HG03571 (cell line): ENCODE results near the gene HSPG2.
"Not testable (repeated sequence)": the region's sequence is repeated elsewhere in the genome, so short reads cannot be mapped to it uniquely, and the experiment has no call there.

Experiments used
- ATAC-seq: cut with Tn5 transposase; IDR thresholded peaks from one replicate; pipeline ENCODE4 v1.9.1; 2021; ENCODE audit not compliant: unreplicated experiment

Gene HSPG2

DNA sequence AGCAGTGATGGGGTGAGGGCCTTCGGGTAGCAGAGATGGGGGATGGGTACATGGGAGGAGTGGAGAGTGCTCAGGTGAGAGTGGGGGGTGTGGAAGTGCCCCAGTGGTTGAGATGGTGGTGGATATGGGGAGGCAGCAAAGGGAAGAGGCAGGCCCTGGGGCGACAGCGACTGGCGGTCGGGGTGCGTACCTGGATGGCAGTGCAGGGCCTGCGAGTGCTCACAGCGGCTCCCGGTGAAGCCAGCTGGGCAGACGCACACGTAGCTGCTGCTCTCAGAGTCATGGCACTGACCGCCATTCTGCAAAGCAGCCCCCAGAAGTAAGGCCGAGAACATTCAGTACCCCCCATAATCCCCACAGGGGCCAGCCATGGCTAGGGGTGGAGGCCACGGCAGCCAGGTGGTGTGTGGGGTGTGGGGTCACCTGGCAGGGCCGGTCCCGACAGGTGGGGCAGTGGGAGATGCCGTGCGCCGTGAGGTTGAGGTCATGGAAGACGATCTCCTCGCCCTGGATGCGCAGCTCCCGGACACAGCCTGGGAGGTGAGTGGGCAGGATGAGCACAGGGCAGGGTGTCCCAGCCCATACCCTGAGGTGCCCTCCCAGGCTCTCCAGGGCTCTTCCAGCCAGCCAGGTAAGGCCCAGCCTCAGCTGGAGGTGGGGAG lies 106.2 kb downstream of the HSPG2 start:
- ATAC-seq: no peak

DNA sequence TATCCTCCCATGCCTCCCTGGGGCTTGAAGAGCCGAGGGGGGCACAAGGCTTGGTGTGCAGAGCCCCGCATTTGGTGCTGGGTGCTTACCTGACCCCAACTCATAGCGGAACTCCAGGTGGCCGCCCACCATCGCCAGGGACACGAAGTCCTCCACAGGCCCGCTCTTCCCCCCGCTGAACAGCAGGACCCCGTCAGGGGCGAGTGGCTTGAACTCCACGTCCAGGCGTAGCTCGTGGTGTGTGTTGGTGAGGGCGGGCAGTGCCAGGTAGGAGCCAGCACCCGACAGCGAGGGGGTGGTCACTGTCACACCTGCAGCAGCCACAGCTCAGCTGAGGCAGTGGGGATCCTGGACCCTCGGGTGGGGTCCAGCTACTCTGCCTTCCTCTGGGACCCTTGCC lies 107.8 kb downstream of the HSPG2 start:
- ATAC-seq: no peak

DNA sequence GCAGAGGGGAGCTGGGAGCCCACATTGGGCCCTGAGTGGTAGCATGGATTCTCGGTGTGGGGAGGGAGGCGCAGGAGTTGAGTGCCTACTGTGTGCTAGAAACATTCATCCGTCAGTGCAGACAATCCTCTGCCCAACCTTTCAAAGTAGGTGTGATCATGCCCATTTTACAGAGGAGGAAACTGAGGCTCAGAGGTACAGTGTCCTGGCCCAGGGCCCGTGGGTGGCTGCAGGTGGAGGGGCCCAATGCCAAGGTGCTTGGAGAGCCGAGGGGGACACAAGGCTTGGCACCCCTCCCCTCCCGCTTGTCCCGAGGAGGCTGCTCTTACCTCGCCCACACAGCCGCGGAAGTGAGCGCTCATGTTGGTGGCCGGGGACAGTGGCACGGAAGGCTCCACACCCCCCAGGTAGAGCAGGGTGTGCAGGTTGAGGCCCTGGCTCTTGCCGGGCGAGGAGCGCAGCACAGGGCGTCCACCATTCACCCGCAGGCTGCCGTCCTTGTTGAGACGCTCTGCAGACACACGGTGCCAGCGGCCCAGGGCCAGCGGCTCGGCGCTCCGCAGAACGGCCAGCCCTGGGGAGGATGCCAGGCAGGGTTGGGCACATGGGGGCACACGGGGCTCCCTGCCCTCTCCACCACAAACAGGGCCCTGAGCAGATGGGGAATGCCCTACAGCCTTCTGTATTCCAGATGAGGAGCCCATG lies 108.5 kb downstream of the HSPG2 start:
- ATAC-seq: no peak

DNA sequence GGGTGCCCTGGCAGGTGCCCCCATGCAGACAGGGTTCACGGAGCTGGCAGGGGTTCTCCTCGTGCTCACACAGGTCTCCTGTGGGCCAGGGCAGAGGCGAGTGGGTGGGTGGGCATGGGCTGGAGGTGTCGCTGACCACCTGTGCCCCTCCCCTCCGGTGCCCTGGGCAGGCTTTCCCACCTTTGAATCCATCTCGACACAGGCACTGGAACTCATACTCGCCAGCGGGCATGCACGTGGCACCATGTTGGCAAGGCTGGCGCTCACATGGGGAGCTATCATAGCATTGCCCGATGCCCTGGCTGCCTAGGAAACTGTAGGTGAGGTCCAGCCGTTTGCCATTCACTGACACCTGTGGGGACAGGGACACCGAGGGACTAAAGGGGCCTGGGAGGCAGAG lies 109.0 kb downstream of the HSPG2 start:
- ATAC-seq: no peak

DNA sequence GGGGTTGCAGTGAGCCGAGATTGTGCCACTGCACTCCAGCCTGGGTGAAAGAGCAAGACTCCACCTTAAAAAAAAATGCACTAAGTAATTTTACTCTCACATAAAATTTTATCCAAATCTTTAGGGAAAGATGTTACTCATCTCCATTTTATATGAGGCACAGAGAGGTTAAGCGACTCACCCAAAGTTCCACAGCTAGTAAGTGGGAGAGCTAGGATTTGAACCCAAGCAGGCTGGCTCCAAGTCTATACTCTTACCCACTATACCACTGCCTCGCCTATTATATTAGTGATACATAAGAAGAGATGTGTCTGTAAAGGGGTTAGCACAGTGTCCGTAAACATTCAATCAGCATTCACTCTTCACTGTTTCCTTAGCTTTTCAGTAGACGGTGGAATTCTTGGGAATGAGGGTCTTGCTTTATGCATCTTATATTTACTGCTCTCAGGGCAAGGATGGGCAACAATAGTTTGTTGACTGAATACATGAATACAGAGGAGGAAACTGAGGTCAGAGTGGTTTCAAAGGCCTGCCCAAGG lies 109.9 kb downstream of the HSPG2 start:
- ATAC-seq: no peak

DNA sequence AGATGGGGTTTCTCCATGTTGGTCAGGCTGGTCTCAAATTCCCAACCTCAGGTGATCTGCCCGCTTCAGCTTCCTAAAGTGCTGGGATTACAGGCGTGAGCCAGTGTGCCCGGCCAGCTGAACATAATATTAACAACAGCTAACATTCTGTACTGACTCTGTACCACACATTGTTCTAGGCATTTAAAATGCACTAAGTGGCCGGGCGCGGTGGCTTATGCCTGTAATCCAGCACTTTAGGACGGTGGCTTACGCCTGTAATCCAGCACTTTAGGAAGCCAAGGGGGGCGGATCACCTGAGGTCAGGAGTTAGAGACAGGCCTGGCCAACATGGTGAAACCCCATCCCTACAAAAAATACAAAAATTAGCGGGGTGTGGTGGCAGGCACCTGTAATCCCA lies 110.4 kb downstream of the HSPG2 start:
- ATAC-seq: not testable (repeated sequence)

DNA sequence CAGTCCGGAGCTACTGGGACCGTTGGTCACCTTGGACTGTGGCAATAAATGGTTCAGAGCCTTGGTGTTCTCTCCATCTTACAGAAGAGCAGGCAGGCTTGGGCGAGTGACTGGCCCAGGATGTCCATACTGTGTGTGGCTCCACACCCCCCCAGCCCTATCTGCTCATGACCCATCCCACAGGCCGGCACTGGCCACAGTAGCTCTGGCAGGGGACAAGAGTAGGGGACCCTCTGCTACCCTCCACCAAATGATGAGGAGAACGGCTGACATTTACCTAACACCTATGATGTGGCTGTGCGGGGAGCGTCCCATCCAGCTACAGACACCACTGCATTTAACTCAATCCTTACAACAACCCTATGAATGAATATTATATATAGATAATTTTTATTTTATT lies 111.7 kb downstream of the HSPG2 start:
- no peak for ATAC-seq

DNA sequence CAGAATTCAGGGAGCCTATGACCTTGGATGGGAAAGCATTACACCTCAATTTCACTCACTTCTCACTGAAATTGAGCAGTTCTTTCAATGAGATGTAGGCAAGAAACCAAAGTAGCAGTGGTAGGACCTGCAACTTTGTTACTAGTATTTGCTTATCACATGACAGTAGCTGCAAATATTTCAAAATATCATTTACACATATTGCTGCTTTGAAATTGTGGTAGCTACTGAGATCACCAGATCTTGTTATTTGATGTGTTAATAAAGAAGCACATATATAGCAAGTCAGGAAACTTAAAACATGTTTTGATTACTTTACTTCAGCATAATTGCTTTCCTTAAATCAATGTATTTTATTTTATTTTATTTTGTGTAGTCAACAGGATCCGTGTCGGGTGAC lies 112.2 kb downstream of the HSPG2 start:
- no peak for ATAC-seq

DNA sequence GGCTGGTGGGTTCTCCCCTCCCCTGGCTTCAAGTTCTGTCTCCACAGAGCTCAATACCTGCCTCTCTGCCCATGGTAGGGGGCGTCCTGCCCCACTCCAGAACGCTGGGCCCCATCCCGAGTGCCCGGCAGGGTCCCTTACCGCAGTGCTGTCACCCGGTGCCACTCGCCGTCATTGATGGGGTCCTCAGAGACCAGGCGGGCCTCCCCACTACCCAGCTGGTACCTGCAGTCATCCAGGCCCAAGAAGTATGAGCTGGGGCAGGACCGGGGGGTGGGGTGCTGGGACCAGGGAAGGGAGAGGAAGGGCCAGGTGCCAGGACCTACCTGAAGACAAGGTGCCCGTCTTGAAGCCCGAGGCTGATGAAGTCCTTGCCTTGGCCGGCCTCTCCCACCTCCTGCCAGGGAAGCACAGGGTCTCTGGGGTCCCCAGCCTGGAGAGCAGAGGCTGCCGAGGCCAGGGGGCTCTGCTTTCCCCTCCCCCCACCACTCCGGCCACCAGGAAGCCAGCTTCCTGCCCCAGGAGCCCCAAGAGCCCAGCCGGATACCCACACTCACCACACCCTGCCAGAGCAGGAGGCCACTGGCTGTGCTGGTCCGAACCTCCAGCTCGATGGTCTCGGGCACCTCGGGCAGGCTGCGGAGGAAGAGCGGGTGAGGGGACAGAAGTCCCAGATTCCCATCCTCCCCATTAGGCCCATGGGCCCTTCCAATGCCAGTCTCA lies 113.0 kb downstream of the HSPG2 start:
- ATAC-seq: no peak

DNA sequence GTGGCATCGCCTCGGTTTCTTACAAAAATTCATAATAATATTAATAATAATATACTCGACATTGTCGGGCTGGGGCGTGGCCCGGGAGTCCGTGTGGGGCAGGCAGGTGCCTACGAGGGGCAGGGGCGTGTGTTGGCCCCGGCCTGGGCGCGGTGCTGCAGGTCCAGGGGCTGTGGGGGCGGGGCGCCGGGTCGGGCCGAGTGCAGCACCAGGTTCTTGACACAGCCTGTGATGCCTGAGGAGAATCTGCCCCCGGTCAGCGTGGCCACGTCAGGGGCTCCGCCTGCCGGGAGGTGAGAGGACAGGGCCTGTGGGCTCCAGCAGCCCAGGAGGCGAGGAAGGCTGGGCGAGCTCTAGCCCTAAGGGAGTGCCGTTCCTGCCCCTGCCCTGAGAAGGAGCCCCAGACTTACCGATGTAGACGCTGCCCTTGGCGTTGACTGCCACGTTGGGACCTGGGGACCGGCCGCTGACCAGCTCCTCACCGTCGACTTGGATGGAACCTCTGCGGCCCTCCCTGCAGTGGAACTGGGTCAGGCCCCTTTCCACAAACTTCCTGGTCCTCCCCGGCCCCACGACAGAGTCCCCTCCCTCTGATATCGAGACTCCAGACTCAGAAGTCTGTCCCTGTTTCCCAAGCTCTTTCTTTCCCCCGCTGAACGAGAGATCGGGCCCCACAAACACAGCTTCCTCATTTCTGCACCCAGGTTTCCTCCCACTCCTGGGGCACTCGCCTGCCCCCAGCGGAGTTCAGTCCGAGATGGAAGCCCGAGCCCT lies 113.7 kb downstream of the HSPG2 start:
- ATAC-seq: no peak

DNA sequence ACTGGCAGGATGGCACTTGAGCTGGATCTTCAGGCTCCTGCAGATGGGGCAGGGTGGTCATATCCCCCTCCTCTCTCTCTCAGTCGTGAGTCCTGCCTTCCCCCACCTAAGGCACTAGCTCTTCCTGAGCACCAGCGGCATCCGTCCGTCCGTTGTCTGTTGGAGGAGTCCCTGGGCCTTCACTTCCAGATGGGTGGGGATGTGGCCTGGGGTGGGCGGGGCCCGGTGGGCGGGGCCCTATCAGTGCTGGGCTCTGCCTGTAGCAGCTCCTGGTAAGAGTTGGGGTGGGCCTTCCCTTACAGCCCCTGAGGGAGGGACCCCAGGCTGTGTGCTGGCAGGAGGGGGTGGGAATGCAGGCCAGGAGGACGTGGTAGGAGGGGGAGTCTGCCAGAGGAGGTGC lies 114.8 kb downstream of the HSPG2 start:
- no peak for ATAC-seq

DNA sequence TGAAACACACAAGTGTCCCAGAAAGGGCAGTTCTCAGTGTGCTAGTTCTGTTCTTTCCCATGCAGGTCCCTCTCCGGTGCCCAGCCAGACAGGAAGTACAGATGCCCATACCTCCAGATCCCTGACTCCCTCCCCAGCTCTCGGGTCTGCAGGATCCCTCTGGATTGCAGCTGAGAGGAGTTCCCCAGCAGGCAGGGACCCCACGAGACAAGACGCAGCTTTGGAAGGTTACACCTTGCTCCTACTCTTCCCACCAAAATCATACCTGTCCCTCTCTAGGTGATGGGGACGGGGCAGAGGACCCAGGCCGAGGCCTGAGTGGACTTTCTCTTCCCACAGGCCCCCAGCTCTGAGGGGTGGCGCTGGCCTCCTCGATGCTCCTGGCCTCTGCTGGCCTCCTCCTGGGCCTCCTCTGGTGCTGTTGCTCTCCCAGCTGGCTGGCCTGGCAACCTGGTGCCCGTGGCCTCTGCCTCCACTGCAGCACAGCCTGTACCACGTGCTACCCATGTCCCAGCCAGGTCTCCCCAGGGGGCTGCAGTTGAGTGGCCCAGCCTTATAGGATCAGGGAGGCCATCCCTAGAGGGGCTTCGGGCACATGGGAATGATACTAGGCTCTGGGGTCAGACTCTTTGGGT lies 115.6 kb downstream of the HSPG2 start:
- no peak for ATAC-seq

DNA sequence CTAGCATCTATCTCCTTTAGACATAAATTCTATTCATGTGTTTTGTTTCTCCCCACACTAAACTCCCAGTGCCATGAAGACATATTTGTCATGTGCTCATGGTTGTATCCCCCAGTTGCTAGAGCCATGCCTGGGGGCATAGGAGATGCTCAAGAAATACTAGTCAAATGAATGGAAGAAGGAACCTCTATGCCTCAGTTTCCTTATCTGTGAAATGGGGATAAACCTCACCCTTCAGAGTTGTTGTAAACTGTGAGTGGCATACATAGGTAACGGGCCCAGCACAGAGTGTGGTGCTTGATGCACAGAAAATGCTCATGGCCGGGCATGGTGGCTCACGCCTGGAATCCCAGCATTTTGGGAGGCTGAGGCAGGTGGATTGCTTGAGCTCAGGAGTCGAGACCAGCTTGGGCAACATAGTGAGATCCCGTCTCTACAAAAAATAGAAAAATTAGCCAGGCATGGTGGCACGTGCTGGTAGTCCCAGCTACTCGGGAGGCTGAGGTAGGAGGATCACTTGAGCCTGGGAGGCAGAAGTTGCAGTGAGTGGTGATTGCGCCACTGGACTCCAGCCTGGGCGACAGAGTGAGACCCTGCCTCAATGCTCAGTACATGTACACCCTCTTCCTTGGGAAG lies 116.4 kb downstream of the HSPG2 start:
- no peak for ATAC-seq

DNA sequence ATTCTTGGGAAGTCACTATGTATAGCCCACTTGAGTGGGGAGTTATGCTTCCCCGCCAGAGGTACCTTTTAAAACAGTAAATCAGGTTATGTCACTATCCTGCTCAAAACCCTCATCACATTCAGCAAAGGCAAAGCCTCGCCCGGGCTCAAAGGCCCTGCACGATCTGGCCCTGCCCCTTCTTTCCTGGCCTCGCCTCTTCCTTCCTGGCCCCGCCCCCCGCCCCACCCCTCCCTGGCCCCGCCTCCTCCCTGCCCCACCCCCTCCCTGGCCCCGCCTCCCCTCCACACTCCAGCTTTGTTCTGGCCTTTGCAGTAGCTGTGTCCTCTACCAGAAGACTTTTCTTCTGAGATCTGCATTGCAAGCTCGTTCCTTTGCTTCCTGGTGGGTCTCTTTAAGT lies 118.5 kb downstream of the HSPG2 start:
- no peak for ATAC-seq

DNA sequence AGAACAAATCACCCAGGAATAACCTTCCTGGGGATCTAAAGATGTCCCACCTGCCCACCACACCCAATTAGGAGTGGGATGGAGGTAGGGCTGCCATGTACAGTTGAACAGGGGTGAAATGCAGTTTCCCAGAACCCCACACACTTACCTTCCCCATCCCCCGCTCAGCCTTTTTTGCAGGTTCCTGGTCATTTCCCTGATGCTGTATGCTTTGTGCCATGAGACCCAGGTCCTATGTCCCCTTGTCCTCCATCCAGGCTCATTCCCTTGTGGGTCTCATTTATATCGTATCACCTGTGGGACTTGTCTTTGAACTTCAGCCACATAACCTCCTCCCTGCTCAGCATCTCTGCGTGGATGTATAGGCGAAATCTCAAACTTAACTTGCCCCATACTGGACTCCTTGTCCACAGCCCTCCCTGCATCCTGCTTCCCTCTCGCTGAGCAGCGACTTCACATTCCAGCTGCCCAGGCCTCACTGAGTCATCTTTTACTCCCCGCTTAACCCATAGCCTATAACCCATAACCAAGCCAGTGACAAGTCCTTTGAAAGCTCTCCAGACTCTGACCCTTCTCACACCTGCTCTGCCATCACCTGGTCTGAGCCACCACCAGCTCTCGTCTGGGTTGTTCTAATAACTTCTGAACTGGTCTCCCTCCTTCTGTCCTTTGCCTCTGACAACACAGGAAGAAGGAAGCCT lies 120.4 kb downstream of the HSPG2 start:
- ATAC-seq: no peak

DNA sequence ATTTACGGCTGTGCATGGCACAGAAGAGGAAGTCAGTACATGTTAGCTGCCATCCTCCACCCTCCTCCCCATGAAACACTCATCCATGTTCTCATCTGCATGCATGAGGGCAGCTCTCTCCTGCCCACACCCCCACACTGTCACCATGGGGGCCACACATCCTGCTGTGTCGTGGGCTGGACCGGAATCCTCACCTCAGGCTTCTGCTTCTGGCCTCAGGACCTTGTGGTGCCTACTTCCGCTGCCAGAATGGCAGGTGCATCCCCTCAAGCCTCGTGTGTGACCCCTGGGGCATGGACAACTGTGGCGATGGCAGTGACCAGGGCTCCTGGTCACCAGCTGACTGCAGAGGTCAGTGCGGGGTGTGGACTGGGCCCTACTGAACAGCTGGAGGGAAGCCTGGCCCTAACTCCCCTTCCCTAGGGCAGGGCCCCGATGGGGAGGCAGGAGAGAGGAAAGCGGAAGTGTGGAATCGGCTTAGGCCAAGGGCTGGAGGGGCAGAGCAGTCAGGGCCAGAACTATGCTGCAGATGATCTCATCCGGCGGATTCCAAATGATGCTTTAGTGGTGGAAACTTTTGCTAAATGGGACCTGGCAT lies 121.3 kb downstream of the HSPG2 start:
- no peak for ATAC-seq

DNA sequence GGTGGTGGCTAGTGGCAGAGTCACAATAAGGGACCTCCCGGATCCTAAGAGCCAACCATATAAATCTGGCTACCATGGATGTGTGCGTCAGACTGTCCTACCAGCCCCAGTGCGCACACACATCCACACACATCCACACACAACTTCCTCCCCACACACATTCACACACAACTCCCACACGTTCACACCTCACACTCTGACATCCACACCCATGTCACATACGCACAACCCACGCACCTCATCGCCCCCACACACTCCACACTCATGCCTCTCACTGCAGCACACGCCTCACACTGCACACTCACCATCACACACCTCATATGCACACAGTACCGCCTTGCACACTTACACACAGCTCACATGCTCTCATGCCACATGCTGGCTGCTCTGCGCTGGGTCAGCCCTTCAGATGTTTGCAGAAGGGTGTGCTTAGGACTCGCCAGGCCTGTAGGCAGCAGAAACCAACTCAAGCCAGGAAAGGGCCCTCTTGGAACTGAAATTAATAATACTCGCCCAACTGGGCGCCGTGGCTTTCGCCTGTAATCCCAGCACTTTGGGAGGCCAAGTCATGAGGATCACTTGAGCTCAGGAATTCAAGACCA lies 122.0 kb downstream of the HSPG2 start:
- ATAC-seq: no peak

DNA sequence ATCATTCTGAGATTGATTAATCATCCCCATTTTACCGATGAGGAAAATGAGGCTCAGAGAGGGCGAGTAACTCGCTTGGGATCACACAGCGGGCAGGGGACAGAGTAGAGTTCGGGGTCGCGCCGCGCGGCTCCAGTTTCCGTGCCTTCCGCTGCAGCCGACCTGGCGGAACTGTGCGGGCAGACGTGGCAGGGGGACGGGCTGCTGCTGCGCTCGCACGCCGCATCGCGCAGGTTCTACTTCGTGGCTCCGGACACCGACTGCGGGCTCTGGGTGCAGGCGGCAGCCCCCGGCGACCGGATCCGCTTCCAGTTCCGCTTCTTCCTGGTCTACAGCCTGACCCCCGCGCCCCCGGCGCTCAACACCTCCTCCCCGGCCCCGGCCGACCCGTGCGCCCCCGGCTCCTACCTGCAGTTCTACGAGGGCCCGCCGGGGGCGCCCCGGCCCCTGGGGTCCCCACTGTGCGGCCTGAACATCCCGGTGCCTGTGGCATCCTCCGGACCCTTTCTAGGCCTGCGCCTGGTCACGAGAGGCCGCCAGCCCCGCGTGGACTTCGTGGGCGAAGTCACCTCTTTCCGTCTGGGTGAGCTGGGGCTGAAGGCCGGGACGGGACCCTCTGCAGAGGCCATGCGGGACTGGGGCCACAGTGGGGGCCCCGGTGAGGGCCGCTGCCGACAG lies 122.7 kb downstream of the HSPG2 start:
- no peak for ATAC-seq
